ENCODE measurements around the gene CENPO. TPM values are rescaled to one million over a fixed set of nuclear protein-coding genes. Genes with fewer than 3 reads are reported as not detected.
"Not testable (repeated sequence)": the region's sequence is repeated elsewhere in the genome, so short reads cannot be mapped to it uniquely, and the experiment has no call there.

The CENPO gene
- total and polyA plus RNA-seq, 12 donors: 1.2 to 4.6 (median 2.2) TPM

DNA sequence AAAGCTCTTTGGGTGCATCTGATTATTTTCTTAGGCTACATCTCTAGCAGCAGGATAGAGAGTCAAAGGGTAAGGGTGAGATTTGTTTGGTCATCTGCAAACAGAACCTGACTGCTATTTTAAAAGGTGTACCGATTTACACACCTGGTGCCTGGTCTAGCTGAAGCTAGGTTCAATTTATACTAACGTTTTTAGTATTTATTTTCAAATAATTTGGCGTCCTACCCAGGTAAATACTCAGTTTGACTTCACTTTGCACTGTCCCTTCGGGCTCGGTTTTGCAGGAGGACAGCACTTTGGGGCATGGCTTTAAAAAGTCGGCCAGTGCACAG is 717 bp upstream of the CENPO start:
- 2 to 5% methylated on average over 6 of the region's 6 CpGs for WGBS, 2 donors
- Histone ChIP-seq H3K4me3 (peak overlapping the region; percentile 55 to 93 (median 75)), H3K4me1 (peaks cover 0 to 23% (median 14%) of the 10 kb centered on the region in 9 donors), H3K9me3 (no peaks in the 10 kb centered on the region), H3K27ac (peak overlapping the region; percentile 94 to 100 (median 98)), H3K36me3 (peaks cover 0 to 18% (median 0%) of the 10 kb centered on the region in 9 donors), H3K27me3 (no peaks in the 10 kb centered on the region)
- intact Hi-C loops (cut with DNase I): loop anchor here in 1 of 10 donors (5.0 kb wide), 1 partner anchor 300 kb away; the partner anchor contains the start of gene NCOA1
- no peak for TF ChIP-seq CTCF (IDR thresholded peaks at IDR 0.05)
- no peak for ATAC-seq
- DNase-seq: no peak

GRCh38 chr2:24793761-24794435 is 673 bp downstream of the CENPO start:
- 3 to 6% methylated on average over 14 of the region's 14 CpGs for WGBS, 2 donors
- DNase-seq (no peak), ATAC-seq (no peak)
- Histone ChIP-seq H3K27me3 (no peaks in the 10 kb centered on the region), H3K4me3 (peak overlapping the region; percentile 55 to 93 (median 75)), H3K4me1 (peaks cover 0 to 21% (median 14%) of the 10 kb centered on the region in 9 donors), H3K36me3 (peaks cover 0 to 19% (median 0%) of the 10 kb centered on the region in 9 donors), H3K9me3 (no peaks in the 10 kb centered on the region), H3K27ac (peak overlapping the region in 5 of 10 donors; percentile 95 to 99 (median 99))
- intact Hi-C loops (cut with DNase I): loop anchor here in 1 of 10 donors (5.0 kb wide), 1 partner anchor 302 kb away; the partner anchor contains the start of gene NCOA1
- no peak for TF ChIP-seq CTCF (IDR thresholded peaks at IDR 0.05)

DNA sequence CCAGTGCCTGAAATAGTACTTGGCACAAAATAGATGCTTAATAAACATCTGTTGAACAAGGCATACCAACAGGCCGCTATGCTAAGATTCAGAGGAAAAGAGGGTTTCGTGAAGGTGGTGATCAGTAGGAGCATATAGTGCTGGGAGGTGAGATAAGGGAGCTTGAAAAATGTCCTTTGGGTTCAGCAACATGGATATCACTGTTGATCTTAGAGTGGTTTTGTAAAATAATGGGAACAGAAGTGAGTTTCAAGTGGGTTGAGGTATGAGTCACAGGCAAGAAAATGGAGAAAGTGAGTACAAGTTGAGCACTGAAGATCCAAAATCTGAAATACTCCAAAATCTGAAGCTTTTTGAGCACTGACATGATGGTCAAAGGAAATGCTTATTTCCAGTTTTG is 4.4 kb downstream of the CENPO start:
- no peak for DNase-seq
- intact Hi-C loops (cut with DNase I): no loop called here
- H3K4me1 ChIP-seq: peaks cover 0 to 13% (median 8%) of the 10 kb centered on the region in 9 donors
- WGBS, 2 donors: 93 to 99% methylated on average over 2 of the region's 2 CpGs
- H3K36me3 ChIP-seq: peaks cover 0 to 27% (median 0%) of the 10 kb centered on the region in 9 donors
- no peak overlapping the region for H3K4me3 ChIP-seq
- no peak for ATAC-seq
- no peak overlapping the region for H3K27ac ChIP-seq
- H3K9me3 ChIP-seq: peaks cover 0 to 5% (median 0%) of the 10 kb centered on the region in 11 donors
- TF ChIP-seq CTCF (IDR thresholded peaks at IDR 0.05): no peak
- H3K27me3 ChIP-seq: no peaks in the 10 kb centered on the region

- H3K27ac ChIP-seq; H3K4me1 ChIP-seq; H3K9me3 ChIP-seq; ATAC-seq; DNase-seq; H3K27me3 ChIP-seq; intact Hi-C loops (cut with DNase I); H3K4me3 ChIP-seq: not testable (repeated sequence)
- 94 to 98% methylated on average over 5 of the region's 5 CpGs for WGBS, 2 donors
- H3K36me3 ChIP-seq: peaks cover 0 to 28% (median 0%) of the 10 kb centered on the region in 9 donors
These were observed 7.3 kb downstream of the CENPO start for GRCh38 chr2:24800487-24800886.

DNA sequence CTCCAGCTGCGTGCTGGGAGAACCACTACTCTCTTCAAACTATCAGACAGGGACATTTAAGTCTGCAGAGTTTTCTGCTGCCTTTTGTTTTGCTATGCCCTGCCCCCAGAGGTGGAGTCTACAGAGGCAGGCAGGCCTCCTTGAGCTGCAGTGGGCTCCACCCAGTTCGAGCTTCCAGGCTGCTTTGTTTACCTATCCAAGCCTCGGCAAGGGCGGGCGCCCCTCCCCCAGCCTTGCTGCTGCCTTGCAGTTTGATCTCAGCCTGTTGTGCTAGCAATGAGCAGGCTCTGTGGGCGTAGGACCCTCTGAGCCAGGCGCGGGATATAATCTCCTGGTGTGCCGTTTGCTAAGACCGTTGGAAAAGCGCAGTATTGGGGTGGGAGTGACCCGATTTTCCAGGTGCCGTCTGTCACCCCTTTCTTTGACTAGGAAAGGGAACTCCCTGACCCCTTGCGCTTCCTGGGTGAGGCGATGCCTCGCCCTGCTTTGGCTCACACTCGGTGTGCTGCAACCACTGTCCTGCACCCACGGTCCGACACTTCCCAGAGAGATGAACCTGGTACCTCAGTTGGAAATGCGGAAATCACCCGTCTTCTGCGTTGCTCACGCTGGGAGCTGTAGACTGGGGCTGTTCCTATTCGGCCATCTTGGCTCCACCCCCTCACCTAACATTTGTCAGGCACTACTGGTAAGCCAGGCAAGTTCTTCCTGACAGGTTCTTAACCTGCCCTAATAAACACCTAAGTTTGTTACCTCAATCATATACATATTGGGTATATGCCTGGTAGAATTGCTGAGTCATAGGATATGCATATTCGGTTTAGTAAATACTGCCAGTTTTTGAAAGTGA is 12.8 kb downstream of the CENPO start:
- H3K27ac ChIP-seq; ATAC-seq; H3K27me3 ChIP-seq; intact Hi-C loops (cut with DNase I); DNase-seq; H3K4me3 ChIP-seq; H3K4me1 ChIP-seq: not testable (repeated sequence)
- Histone ChIP-seq H3K9me3 (peaks cover 0 to 19% (median 0%) of the 10 kb centered on the region in 11 donors), H3K36me3 (peaks cover 0 to 15% (median 0%) of the 10 kb centered on the region in 9 donors)
- 94 to 95% methylated on average over 25 of the region's 25 CpGs for WGBS, 2 donors

Data from heart right ventricle (tissue), 16 donors.